ENCODE measurements around the gene RCN1.
A peak's percentile ranks its signal among the peaks of the same experiment; 100 is the strongest.

Gene RCN1

GRCh38 chr11:32050264-32050663 is 40.6 kb upstream of the RCN1 start:
- TF ChIP-seq CTCF (IDR thresholded peaks at IDR 0.05; ENCODE audit: insufficient read depth, low read length, poor library complexity, severe bottlenecking) (no peak), EZH2phosphoT487 (conservative IDR thresholded peaks at IDR 0.05; ENCODE audit: low read length) (no peak)

GRCh38 chr11:32052215-32052614 is 38.7 kb upstream of the RCN1 start:
- TF ChIP-seq CTCF (IDR thresholded peaks at IDR 0.05; ENCODE audit: insufficient read depth, low read length, poor library complexity, severe bottlenecking), result peak; percentile 52
- TF ChIP-seq EZH2phosphoT487 (conservative IDR thresholded peaks at IDR 0.05; ENCODE audit: low read length), result no peak
- Histone ChIP-seq H2AFZ (ENCODE audit: low read depth, low read length, severe bottlenecking) (no peak overlapping the region), H3K4me3 (ENCODE audit: insufficient read depth, low read length, poor library complexity, severe bottlenecking) (no peak overlapping the region), H3K9me3 (ENCODE audit: insufficient read depth, low read length) (no peaks in the 10 kb centered on the region), H3K27ac (ENCODE audit: low read depth, low read length) (no peak overlapping the region), H3K79me2 (ENCODE audit: insufficient read depth, low read length) (no peaks in the 10 kb centered on the region), H3F3A (ENCODE audit: insufficient read depth) (no peaks in the 10 kb centered on the region), H3K27me3 (ENCODE audit: low read length) (no peaks in the 10 kb centered on the region), H3K36me3 (ENCODE audit: low read length) (no peaks in the 10 kb centered on the region), H4K20me1 (ENCODE audit: low read depth, low read length) (no peaks in the 10 kb centered on the region), H3K9me2 (replicated peaks; ENCODE audit: insufficient read depth, low read length) (no peaks in the 10 kb centered on the region), H3K4me2 (ENCODE audit: low read depth, low read length, poor library complexity, severe bottlenecking) (no peak overlapping the region), H3K9ac (ENCODE audit: low read length) (no peak overlapping the region)

More at GRCh38 chr11:32050264-32050663, 40.6 kb upstream of the RCN1 start:
- Histone ChIP-seq H3K4me3 (ENCODE audit: insufficient read depth, low read length, poor library complexity, severe bottlenecking) (no peak overlapping the region), H3F3A (ENCODE audit: insufficient read depth) (no peaks in the 10 kb centered on the region), H2AFZ (ENCODE audit: low read depth, low read length, severe bottlenecking) (no peak overlapping the region), H3K27ac (ENCODE audit: low read depth, low read length) (no peak overlapping the region), H3K9ac (ENCODE audit: low read length) (no peak overlapping the region), H3K79me2 (ENCODE audit: insufficient read depth, low read length) (no peaks in the 10 kb centered on the region), H3K9me3 (ENCODE audit: insufficient read depth, low read length) (no peaks in the 10 kb centered on the region), H3K9me2 (replicated peaks; ENCODE audit: insufficient read depth, low read length) (no peaks in the 10 kb centered on the region), H3K4me2 (ENCODE audit: low read depth, low read length, poor library complexity, severe bottlenecking) (no peak overlapping the region), H3K27me3 (ENCODE audit: low read length) (no peaks in the 10 kb centered on the region), H4K20me1 (ENCODE audit: low read depth, low read length) (no peaks in the 10 kb centered on the region), H3K36me3 (ENCODE audit: low read length) (no peaks in the 10 kb centered on the region)

GRCh38 chr11:32053151-32053888 is 37.6 kb upstream of the RCN1 start:
- Histone ChIP-seq H3F3A (ENCODE audit: insufficient read depth) (no peaks in the 10 kb centered on the region), H3K36me3 (ENCODE audit: low read length) (no peaks in the 10 kb centered on the region), H2AFZ (ENCODE audit: low read depth, low read length, severe bottlenecking) (no peak overlapping the region), H3K4me2 (ENCODE audit: low read depth, low read length, poor library complexity, severe bottlenecking) (no peak overlapping the region), H3K9ac (ENCODE audit: low read length) (no peak overlapping the region), H3K9me2 (replicated peaks; ENCODE audit: insufficient read depth, low read length) (no peaks in the 10 kb centered on the region), H3K4me3 (ENCODE audit: insufficient read depth, low read length, poor library complexity, severe bottlenecking) (no peak overlapping the region), H3K79me2 (ENCODE audit: insufficient read depth, low read length) (no peaks in the 10 kb centered on the region), H3K27ac (ENCODE audit: low read depth, low read length) (no peak overlapping the region), H3K27me3 (ENCODE audit: low read length) (no peaks in the 10 kb centered on the region), H4K20me1 (ENCODE audit: low read depth, low read length) (no peaks in the 10 kb centered on the region), H3K9me3 (ENCODE audit: insufficient read depth, low read length) (no peaks in the 10 kb centered on the region)
- TF ChIP-seq EZH2phosphoT487 (conservative IDR thresholded peaks at IDR 0.05; ENCODE audit: low read length) (no peak), CTCF (IDR thresholded peaks at IDR 0.05; ENCODE audit: insufficient read depth, low read length, poor library complexity, severe bottlenecking) (no peak)
